Fibroblast of lung (primary cell): ENCODE data around the gene DPM2.

ENCODE experiments used
- CTCF ChIP-seq, 2 donors: IDR thresholded peaks in 1 of 2; conservative IDR thresholded peaks in 1 of 2; 1 replicate in 1 of 2; 2 replicates in 1 of 2; pipeline ENCODE4 v1.5.1; 2011 to 2012; ENCODE audit warnings: low read length in 2 of 2, control low read depth in 1 of 2, inconsistent platforms in 1 of 2, low read depth in 1 of 2, mild to moderate bottlenecking in 1 of 2
- EZH2 ChIP-seq: IDR thresholded peaks from 2 replicates; pipeline ENCODE4 v1.5.1; 2012; ENCODE audit warnings: low read length, control low read depth, mild to moderate bottlenecking; ENCODE audit errors: missing control alignments

- TF ChIP-seq CTCF (conservative IDR thresholded peaks at IDR 0.05 in 1 of 2, IDR thresholded peaks at IDR 0.05 in 1 of 2; ENCODE audit: low read depth in 1 of 2, low read length in 2 of 2), result no peak
- no peak for TF ChIP-seq EZH2
These were observed 20.1 kb downstream of the DPM2 start for GRCh38 chr9:127917603-127918002.
